ENCODE results near the gene IQGAP2. TPM values are rescaled to one million over a fixed set of nuclear protein-coding genes. Genes with fewer than 3 reads are reported as not detected.

Gene IQGAP2
- total and polyA plus RNA-seq, 2 of the 8 experiments (the other 6 are each of a cell fraction or from before 2014, with no cell fraction given), result 19.7 to 66.0 TPM

GRCh38 chr5:76542887-76543690 lies 140.0 kb downstream of the IQGAP2 start:
- H4K8ac ChIP-seq (ENCODE audit: extremely low read depth, insufficient read depth, low read length), result no peak overlapping the region
- POLR2A ChIA-PET (ENCODE audit: partially characterized antibody), result interaction anchor here (2.2 kb wide), 1 partner anchor 139 kb away, joined by 9 read pairs; the partner anchor contains the start of gene IQGAP2
- H2BK5ac ChIP-seq (ENCODE audit: low read depth, low read length), result no peak overlapping the region; the same call in 1 of the 2 replicates
- no peak overlapping the region for H2BK120ac ChIP-seq (replicated peaks; ENCODE audit: low read depth, low read length)
- H3K9me3 ChIP-seq (ENCODE audit: insufficient read depth in 2 of 2, low read depth in 1 of 2, low read length in 1 of 2), result no peaks in the 10 kb centered on the region
- H2BK12ac ChIP-seq (ENCODE audit: low read depth, low read length), result peak overlapping the region; percentile 46; the same call in 1 of the 2 replicates
- peaks cover 0 to 12% (median 1%) of the 10 kb centered on the region in 4 experiments; a peak in 3 of 7 replicates for H3K4me1 ChIP-seq (replicated peaks in 1 of 4; ENCODE audit: control insufficient read depth in 3 of 4, insufficient read depth in 4 of 4, low read length in 3 of 4)
- H3K23me2 ChIP-seq (ENCODE audit: low read depth, low read length), result no peaks in the 10 kb centered on the region
- DNase-seq (ENCODE audit: low read depth in 1 of 2, low spot score in 2 of 2) (no peak), FAIRE-seq (peak; percentile 39)
- H2BK20ac ChIP-seq (ENCODE audit: low read length), result no peak overlapping the region
- no peaks in the 10 kb centered on the region for H3K36me3 ChIP-seq (ENCODE audit: control insufficient read depth in 2 of 4, insufficient read depth in 4 of 4, low read length in 3 of 4)
- H3K79me1 ChIP-seq (ENCODE audit: low read depth, low read length), result peaks cover 3% of the 10 kb centered on the region; the same call in 1 of the 2 replicates
- no peak overlapping the region for H3K23ac ChIP-seq (ENCODE audit: insufficient read length)
- H3K4me2 ChIP-seq (ENCODE audit: insufficient read depth in 1 of 2, low read depth in 2 of 2, low read length in 2 of 2), result no peak overlapping the region
- H3K9ac ChIP-seq (replicated peaks in 1 of 4; ENCODE audit: extremely low read depth in 1 of 4, low read depth in 3 of 4, low read length in 3 of 4), result no peak overlapping the region
- H3K4me3 ChIP-seq (ENCODE audit: extremely low read depth in 1 of 4, insufficient read depth in 2 of 4, low read depth in 3 of 4, low read length in 4 of 4), result no peak overlapping the region
- H2AFZ ChIP-seq (ENCODE audit: low read length), result no peak overlapping the region
- H4K20me1 ChIP-seq (replicated peaks in 1 of 2; ENCODE audit: control insufficient read depth in 1 of 2, insufficient read depth in 2 of 2, low read length in 2 of 2), result no peaks in the 10 kb centered on the region
- H3K4ac ChIP-seq (replicated peaks; ENCODE audit: insufficient read length, low read depth, low read length), result no peak overlapping the region
- peak overlapping the region; percentile 54; the same call in 1 of the 2 replicates for H2AK5ac ChIP-seq (ENCODE audit: low read depth, low read length)
- no peak overlapping the region for H3K14ac ChIP-seq (ENCODE audit: insufficient read length)
- CTCF ChIA-PET (ENCODE audit: partially characterized antibody), result interaction anchor here (0.6 to 3.6 kb wide), 27 partner anchors 8 to 1258 kb away, joined by 3 to 31 read pairs (median 4); partner anchors contain the start of gene IQGAP2
- H3K79me2 ChIP-seq (ENCODE audit: control insufficient read depth in 1 of 2, insufficient read depth in 2 of 2, low read length in 2 of 2), result peaks cover 0 to 30% of the 10 kb centered on the region in 2 experiments; a peak in 2 of 4 replicates
- H4K5ac ChIP-seq (ENCODE audit: insufficient read length, low read depth, low read length), result no peak overlapping the region
- no peak overlapping the region for H2BK15ac ChIP-seq (ENCODE audit: low read length)
- 83% methylated on average over 13 of the region's 13 CpGs; no CpG with 5 or more reads in 1 of the 2 experiments for WGBS, 2 experiments (ENCODE audit: extremely low coverage in 1 of 2, insufficient coverage in 1 of 2, insufficient read length in 1 of 2, insufficient replicate concordance in 2 of 2, low coverage in 1 of 2, low lambda C conversion rate in 2 of 2, missing lambda C conversion rate in 1 of 2)
- no peaks in the 10 kb centered on the region; a peak in 2 of 7 replicates for H3K27me3 ChIP-seq (replicated peaks in 1 of 4; ENCODE audit: control insufficient read depth in 3 of 4, extremely low read depth in 1 of 4, insufficient read depth in 3 of 4, low read length in 3 of 4)
- H3K27ac ChIP-seq (ENCODE audit: low read depth, low read length), result no peak overlapping the region
- no peak overlapping the region for H4K91ac ChIP-seq (replicated peaks; ENCODE audit: insufficient read length, low read length)
- H3K56ac ChIP-seq (replicated peaks; ENCODE audit: insufficient read length, low read depth, low read length), result no peak overlapping the region
- H3K18ac ChIP-seq (ENCODE audit: extremely low read depth, low read length), result no peak overlapping the region
- no peak for TF ChIP-seq BCL11A (IDR thresholded peaks at IDR 0.05; ENCODE audit: low read depth in 2 of 2, low read length in 2 of 2)
- TF ChIP-seq RAD21 (IDR thresholded peaks at IDR 0.05 in 1 of 2, conservative IDR thresholded peaks at IDR 0.05 in 1 of 2; ENCODE audit: low read depth in 2 of 2, low read length in 2 of 2), result peak in 1 of 2 experiments; percentile 21; a peak in 1 of 4 replicates
- TF ChIP-seq NRF1 (IDR thresholded peaks at IDR 0.05; ENCODE audit: low read depth, low read length), result no peak
- no peak for TF ChIP-seq NANOG (IDR thresholded peaks at IDR 0.05; ENCODE audit: insufficient read depth, low read depth, low read length, poor library complexity, severe bottlenecking)

Data from H1 (cell line).